Glomerular visceral epithelial cell (primary cell): ENCODE data around the gene CC2D1B.

ENCODE experiments used
- DNase-seq: peaks from one replicate; pipeline ENCODE4 v3.0.0-alpha.2; 2016; ENCODE audit errors: extremely low spot score

CC2D1B gene

GRCh38 chr1:52359676-52360594 lies 6.1 kb downstream of the CC2D1B start:
- DNase-seq, result no peak

DNA sequence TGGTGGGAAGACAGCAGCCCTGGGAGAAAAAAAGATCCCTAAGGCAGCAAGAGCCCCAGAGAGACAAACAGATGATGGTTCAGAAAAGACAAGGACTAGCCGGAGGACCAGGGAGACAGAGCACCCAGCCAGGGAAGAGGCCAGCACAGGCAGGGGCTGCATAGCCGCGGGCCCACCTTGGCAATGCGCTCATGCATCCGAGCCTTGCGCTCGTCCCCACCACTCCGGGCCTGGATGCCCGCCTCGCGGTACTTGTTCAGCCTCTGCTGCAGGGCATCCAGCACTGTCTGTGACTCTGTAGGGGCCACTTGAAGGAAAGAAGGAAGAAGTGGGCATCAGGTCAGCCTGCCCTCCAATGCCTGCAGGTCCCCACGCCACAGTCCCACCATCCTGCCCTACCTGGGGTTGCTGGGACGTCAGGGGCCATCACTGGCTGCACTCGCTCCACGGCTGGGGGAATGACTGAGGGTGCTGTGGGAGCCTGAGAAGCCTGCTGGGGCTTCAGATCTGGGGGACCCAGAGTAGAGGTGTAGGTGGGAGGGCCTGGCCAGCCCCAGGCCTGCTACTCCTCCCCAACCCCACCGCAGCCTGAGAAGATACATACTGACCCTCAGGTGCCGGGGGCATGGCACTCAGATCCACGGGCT lies 7.0 kb downstream of the CC2D1B start:
- no peak for DNase-seq

DNA sequence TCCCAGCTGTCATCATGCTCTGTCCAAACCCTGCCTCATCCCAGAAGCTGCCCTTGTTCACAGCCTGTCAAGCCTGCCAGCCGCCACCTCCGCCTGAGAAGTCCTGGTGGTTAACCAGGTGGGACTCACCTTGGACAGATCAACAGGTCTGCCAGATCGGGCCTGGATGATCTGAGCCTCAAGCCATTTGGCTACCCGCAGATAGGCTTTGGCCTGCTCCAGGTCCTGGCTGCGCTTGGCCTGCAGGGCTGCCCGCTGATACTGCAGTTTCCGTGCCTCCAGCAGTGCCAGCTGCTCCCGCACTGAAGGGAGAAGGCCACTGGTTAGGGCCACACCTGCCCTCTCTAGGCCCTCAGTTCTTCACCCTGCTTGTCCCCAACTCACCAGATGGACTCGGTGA lies 8.6 kb downstream of the CC2D1B start:
- DNase-seq, result no peak

- DNase-seq, result no peak
Measured at GRCh38 chr1:52356818-52357355, 9.1 kb downstream of the CC2D1B start.

DNA sequence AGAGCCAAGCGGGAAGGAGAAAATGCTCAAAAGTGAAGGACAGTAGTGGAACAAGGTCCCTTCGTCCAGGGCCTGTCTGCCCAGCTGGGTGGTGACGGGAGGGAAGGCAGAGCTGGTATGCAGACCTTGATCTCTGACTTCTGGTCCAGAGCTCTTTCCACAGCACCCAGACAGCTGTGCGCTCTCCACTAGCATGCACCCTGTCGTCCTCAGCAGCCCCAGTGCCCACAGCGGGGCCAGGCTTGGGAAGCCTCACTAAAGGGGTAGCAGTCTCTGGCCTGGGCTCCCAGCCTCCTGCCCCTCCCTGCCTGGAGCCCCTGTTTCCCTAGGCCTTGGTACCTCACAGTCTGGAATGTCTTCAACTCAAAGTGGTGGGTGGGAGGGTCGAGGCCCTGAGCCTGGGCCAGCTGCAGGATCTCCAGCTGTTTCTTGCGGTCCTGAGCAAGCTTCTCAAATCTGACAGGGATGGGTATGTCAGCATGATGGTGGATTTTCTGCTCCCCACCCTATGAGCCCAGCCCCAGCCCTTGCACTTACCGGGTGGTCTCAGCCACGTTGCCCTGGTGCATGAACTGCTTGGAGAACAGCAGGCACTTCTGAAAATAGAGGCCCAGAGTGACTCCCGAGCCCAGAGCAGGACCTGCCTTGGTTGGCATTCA lies 10.0 kb downstream of the CC2D1B start:
- no peak for DNase-seq

DNA sequence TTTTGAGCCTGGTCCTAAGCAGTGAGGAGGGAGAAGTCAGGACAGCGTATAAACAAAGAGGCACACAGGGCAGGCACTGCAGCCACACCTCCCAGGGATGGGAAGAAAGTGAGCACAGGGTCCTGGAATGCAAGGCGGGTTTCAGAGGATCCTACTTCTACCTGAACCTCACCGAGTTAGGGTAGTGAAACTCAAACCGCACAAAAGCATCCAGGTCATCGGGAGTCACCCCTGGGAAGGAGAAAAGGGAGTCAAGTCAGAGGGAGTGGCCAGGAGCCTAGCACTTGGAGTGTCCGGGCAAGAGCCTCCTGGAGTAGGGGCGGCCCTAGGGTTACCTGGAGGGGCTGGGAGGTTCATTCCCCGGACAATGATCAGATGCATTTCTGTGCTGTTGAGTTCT lies 10.6 kb downstream of the CC2D1B start:
- no peak for DNase-seq

- no peak for DNase-seq
Measured at GRCh38 chr1:52352690-52353089, 13.3 kb downstream of the CC2D1B start.

DNA sequence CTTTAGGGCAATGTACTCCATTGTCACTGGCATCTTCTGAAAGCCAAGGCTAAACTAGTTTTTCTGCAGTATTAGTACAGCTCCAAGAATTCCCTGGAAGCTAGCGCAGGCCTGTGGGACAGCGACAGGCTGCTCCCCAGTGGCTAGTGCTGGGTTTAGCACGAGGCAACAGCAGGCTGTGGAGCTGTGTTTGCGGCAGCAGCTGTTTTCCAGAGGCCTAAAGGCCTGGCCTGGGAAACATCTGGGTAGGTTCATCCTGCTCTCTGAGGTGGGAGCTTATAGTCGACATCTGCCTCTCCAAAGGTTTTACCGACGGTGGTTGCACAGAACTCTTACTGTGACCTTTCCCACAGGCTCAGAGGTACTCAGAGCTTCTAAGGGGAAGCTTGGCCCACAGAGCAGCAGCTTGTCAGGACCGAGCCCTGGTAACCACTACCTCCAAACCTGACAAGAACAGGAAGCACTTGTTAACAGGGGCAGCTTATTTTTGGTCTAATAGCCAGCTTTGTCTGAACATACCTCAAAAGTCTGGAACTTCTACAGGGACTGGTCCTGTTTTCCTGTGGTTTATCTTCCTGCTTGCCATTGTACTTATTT lies 17.2 kb downstream of the CC2D1B start:
- DNase-seq, result peak; percentile 21

GRCh38 chr1:52346653-52347052 lies 19.4 kb downstream of the CC2D1B start:
- DNase-seq, result no peak

DNA sequence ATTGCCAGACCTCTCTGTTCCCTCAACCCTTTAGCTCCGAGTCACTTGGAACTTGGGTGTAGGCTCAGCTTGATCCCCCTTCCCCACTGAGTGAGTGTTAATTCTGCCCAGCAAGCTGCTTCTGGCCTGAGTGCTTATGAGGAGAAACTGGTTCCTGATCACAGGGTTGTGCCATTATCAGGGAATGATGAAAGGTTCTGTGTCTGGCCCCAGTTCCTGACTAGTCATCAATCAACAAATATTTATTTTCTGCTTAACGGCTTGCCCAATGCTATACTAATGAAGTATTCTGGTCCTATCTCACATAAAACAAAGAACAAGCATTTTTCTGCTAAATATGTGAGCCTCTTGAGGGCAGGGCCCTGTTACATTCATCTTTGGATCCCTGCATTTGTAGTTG lies 20.8 kb downstream of the CC2D1B start:
- DNase-seq, result no peak

DNA sequence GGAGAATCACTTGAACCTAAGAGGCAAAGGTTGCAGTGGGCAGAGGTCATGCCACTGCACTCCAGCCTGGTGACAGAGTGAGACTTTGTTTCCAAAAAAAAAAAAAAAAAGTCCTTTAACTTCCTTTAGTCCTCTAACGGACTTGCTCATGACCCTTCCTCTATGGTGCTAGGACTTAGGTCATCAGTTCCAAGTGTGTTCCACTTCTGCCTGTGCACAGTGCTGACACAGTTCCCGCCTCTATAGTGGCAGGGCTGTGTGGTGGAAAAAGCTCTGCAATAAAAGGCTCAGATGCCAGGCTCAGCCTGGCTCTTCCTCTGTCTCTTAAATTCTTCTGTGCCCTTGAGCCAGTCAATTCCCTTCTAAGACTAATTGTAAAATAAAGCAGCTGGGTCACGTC lies 22.0 kb downstream of the CC2D1B start:
- no peak for DNase-seq

DNA sequence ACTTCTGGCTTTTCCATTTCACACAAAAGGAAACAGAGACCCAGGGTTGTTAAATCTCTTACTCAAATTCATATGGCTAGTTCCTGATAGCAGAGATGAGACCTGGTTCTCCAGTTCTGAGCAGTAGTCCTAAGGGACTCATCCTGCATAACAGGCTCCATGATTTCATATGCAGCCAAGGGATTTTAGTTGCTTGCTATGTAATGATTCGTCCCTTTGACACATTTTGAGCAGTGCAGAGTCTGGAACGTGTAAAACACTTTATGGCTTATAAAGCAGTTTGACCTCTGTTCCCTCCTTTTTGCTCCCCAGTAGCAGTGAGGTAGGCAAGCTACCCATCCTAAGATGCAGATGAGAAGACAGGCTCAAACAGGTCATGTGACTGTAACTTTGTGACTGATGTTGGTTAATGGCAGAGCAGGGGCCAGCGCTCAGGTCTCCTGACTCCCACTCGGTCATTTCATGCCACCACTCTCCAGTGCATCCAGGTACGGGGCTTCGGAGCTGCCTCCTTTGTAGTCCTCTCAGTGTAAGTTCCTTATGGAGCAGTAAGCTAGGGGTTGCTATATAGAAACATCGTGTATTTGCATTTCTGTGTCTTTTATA lies 24.2 kb downstream of the CC2D1B start:
- DNase-seq, result no peak

- DNase-seq, result no peak
Measured at GRCh38 chr1:52337439-52337838, 28.6 kb downstream of the CC2D1B start.

DNA sequence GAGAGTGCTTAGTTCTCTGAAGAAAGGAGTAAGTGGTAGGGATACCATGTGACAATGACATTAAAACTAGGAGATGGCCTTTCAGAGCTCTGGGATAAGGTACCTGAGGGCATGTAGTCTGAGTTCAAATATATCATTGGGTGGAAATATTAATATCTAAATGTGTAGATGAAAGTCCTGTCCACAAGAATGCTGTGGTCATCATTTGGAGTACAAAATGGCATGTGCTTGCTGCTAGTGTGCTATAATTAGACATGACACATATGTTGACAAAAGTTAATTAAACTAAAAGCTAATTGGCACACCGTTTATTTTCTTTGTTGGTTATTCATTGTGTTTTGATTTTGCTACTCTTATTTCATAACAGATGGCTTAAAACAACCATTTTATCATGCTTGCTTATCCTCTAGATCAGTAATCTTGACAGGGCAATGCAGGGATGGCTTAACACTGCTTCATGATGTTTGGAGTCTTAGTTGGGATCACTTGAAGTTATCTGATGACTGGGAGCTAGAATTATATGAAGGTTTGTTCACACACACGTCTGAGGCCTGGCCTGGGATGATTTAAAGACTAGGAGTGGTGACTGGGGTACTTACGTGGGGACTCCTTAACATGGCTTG lies 31.0 kb downstream of the CC2D1B start:
- DNase-seq, result no peak

DNA sequence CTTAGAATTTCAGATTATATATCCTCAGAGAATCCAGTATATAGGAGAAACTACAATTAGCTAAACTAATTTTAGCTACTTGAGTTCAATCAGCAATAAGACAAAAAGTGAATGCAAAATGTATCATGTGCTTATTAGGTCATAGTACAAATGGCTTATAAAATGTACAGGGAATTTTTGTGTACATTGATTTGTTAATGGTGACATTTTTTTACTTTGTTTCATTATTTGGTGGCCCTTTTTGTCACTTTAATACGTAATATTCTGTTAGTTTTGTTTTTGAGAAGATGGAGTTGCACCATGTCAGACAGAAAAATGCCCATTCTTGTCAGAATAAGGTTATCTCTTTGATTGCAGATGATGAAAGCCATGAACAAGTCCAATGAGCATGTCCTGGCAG lies 33.6 kb downstream of the CC2D1B start:
- DNase-seq, result no peak

DNA sequence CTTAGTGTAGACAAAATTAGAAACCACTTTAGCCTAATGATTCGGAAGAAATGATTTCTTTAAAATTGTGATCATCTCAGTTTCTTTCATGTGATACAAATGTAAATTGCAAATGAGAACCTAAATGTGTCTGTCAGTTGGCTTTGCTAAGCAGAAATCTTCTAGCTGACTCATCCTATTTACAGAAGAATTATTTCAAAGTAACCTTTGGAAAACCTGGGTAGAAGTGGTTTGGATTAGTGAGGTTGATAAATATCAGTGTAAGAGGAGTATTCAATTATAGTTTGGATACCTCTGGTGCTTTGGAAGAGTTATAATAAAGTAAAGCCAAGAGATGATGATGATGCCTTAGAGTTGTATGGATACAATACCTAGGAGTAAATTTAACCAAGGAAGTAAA lies 37.4 kb downstream of the CC2D1B start:
- no peak for DNase-seq

- no peak for DNase-seq
Measured at GRCh38 chr1:52325786-52326185, 40.2 kb downstream of the CC2D1B start.

DNA sequence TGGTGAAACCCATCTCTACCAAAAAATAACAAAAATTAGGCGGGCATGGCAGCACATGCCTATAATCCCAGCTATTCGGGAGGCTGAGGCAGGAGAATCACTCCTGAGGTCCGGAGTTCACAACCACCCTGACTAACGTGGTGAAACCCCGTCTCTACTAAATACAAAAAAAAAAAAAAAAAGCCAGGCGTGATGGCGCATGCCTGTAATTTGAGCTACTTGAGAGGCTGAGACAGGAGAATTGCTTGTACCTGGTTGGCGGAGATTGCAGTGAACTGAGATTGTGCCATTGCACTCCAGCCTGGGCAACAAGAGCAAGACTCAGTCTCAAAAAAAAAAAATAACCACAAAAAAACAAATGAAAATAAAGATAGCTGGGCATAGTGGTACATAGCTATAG lies 42.3 kb downstream of the CC2D1B start:
- DNase-seq, result no peak

- DNase-seq, result no peak
Measured at GRCh38 chr1:52321061-52321460, 44.9 kb downstream of the CC2D1B start.

GRCh38 chr1:52306227-52307006 lies 59.6 kb downstream of the CC2D1B start:
- DNase-seq, result peak; percentile 12
